A204.1 (cell line): ENCODE results near the gene LZTFL1.

ENCODE experiments used
- FAIRE-seq: peaks from 2 replicates; lab custom pipeline; 2012; peaks lifted over from hg19 to GRCh38; lab: Jason Lieb, UNC

The LZTFL1 gene

GRCh38 chr3:45807681-45808540, 34.0 kb downstream of the LZTFL1 start:
- no peak for FAIRE-seq

GRCh38 chr3:45807133-45807532, 34.8 kb downstream of the LZTFL1 start:
- no peak for FAIRE-seq

- no peak for FAIRE-seq
These were observed 35.8 kb downstream of the LZTFL1 start for GRCh38 chr3:45806072-45806471.

- no peak for FAIRE-seq
These were observed 38.5 kb downstream of the LZTFL1 start for GRCh38 chr3:45803252-45803935.

GRCh38 chr3:45802146-45802545, 39.8 kb downstream of the LZTFL1 start:
- FAIRE-seq, result no peak

- FAIRE-seq, result no peak
These were observed 41.3 kb downstream of the LZTFL1 start for GRCh38 chr3:45800611-45801010.

GRCh38 chr3:45799586-45799985, 42.3 kb downstream of the LZTFL1 start:
- FAIRE-seq, result no peak

GRCh38 chr3:45798034-45798433, 43.9 kb downstream of the LZTFL1 start:
- no peak for FAIRE-seq

GRCh38 chr3:45796902-45797637, 44.8 kb downstream of the LZTFL1 start:
- no peak for FAIRE-seq

- no peak for FAIRE-seq
These were observed 45.8 kb downstream of the LZTFL1 start, which contains the start of gene SLC6A20 for GRCh38 chr3:45795882-45796765. SLC6A20 (minus strand) TSS chr3:45796536; CDS start chr3:45796419, 117 bp downstream.

- no peak for FAIRE-seq
These were observed 46.4 kb downstream of the LZTFL1 start for GRCh38 chr3:45795509-45795881.

GRCh38 chr3:45794660-45795059, 47.3 kb downstream of the LZTFL1 start:
- no peak for FAIRE-seq

- no peak for FAIRE-seq
These were observed 47.8 kb downstream of the LZTFL1 start for GRCh38 chr3:45794177-45794560.

GRCh38 chr3:45793482-45794176, 48.3 kb downstream of the LZTFL1 start:
- no peak for FAIRE-seq

- FAIRE-seq, result no peak
These were observed 49.3 kb downstream of the LZTFL1 start for GRCh38 chr3:45792516-45793172.

GRCh38 chr3:45792036-45792435, 49.9 kb downstream of the LZTFL1 start:
- FAIRE-seq, result no peak

- FAIRE-seq, result no peak
These were observed 51.3 kb downstream of the LZTFL1 start for GRCh38 chr3:45790596-45790995.

- no peak for FAIRE-seq
These were observed 52.6 kb downstream of the LZTFL1 start for GRCh38 chr3:45789235-45789812.

- FAIRE-seq, result no peak
These were observed 54.4 kb downstream of the LZTFL1 start for GRCh38 chr3:45787551-45787950.

GRCh38 chr3:45786801-45787495, 55.0 kb downstream of the LZTFL1 start:
- FAIRE-seq, result no peak
